Transverse colon (tissue), 4 donors: Measurements from ENCODE around the gene TRPM1. TPM values are rescaled to one million over a fixed set of nuclear protein-coding genes. Genes with fewer than 3 reads are reported as not detected.

Source experiments
- DNase-seq: peaks from one replicate; pipeline ENCODE4 v3.0.0-alpha.2; 2019
- H3K27ac ChIP-seq, 4 donors: fragments of 200-600 bp; sonication (generic); 2 replicates each; pipeline ENCODE4 v1.5.1; 2016 to 2018; ENCODE audit warnings: inconsistent platforms in 4 of 4
- H3K27me3 ChIP-seq: fragments of 200-600 bp; sonication (generic); 2 replicates; pipeline ENCODE4 v1.5.1; 2017; ENCODE audit warnings: inconsistent platforms
- H3K36me3 ChIP-seq, 4 donors: fragments of 200-600 bp; sonication (generic); 2 replicates each; pipeline ENCODE4 v1.5.1; 2017 to 2019; ENCODE audit warnings: inconsistent platforms in 4 of 4
- H3K4me1 ChIP-seq, 4 donors: fragments of 200-600 bp; sonication (generic); 2 replicates each; pipeline ENCODE4 v1.5.1; 2017 to 2020; ENCODE audit warnings: inconsistent platforms in 4 of 4
- H3K4me3 ChIP-seq, 4 donors: fragments of 200-600 bp; sonication (generic); 1 replicate in 1 of 4; 2 replicates in 3 of 4; pipeline versions ENCODE4 v1.5.1 to v1.6.1; 2017 to 2019; ENCODE audit warnings: inconsistent platforms in 4 of 4
- H3K9me3 ChIP-seq, 2 donors: fragments of 200-600 bp; sonication (generic); 2 replicates each; pipeline ENCODE4 v1.5.1; 2017 to 2019; ENCODE audit warnings: inconsistent platforms in 2 of 2
- EP300 ChIP-seq: sonication (generic); formaldehyde crosslinking; IDR thresholded peaks from one replicate; pipeline ENCODE4 v1.6.1; 2017; ENCODE audit warnings: antibody characterized with exemption, low read depth
- POLR2A ChIP-seq: fragments of 450-650 bp; IDR thresholded peaks from one replicate; pipeline ENCODE4 v1.6.1; 2016; ENCODE audit warnings: antibody characterized with exemption, mild to moderate bottlenecking, moderate library complexity
- POLR2AphosphoS5 ChIP-seq, 3 donors: sonication (generic); formaldehyde crosslinking; IDR thresholded peaks; one replicate each; pipeline ENCODE4 v1.6.1; 2016; ENCODE audit warnings: antibody characterized with exemption in 3 of 3
- WGBS, 2 donors: methylation state at CpG; one replicate each; pipeline ENCODE4 v1.1.5; 2018; ENCODE audit warnings: low coverage in 1 of 2; 5-methylcytosine and 5-hydroxymethylcytosine counted together
- in situ Hi-C, 4 donors: fragments of 200-750 bp; cut with MboI; loops; one replicate each; pipeline versions ENCODE4 v1.15.0 to v1.15.1; 2017; ENCODE audit warnings: low sequenced_read_pairs in 3 of 4, low pct_ligation_motif_present in 1 of 4, low pct_unique_long_range_greater_than_20kb in 1 of 4
- intact Hi-C: fragments of 100-400 bp; cut with DNase I; formaldehyde crosslinking; loops from one replicate; pipeline ENCODE4 v1.15.1; 2023; ENCODE audit warnings: low total_unique reads
- total RNA-seq, 4 donors: library from RNA; depleted of rRNA; stranded (reverse); fragments of >200 nt; gene quantifications; one replicate each; pipeline ENCODE4 v1.1.0, GENCODE V29; 2016
- TF ChIP-seq, protein P1 (sequence below), 5 experiments: fragments of 200-600 bp in 3 of 5; fragments of 450-650 bp in 2 of 5; sonication (generic) in 3 of 5; IDR thresholded peaks; 1 replicate in 2 of 5; 2 replicates in 3 of 5; pipeline ENCODE4 v1.5.1; 2016 to 2017; ENCODE audit warnings: antibody characterized with exemption in 5 of 5, inconsistent platforms in 3 of 5, mild to moderate bottlenecking in 2 of 5, moderate library complexity in 1 of 5

The TRPM1 gene
- total RNA-seq, 4 donors from 2014 or later: not detected

DNA sequence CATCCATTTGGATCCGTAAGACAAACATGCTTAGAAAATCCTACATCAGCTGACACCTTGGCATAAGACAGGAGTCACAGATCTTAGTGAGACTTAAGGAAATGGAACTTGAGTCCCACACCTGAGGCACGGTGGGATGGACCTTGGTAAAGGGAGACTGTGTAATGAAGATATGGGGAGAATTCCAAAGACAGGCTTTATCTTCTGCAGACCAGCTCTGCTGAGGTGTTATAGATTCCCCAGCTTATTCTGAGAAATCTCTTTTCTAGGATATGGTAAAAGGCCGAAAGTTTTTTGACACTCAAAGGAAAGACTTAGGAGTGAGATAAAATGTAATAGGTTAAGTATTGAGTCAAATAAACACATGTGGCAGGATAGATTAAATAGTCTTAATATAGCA lies 101.8 kb downstream of the TRPM1 start:
- in situ Hi-C loops (no loop called here), intact Hi-C loops (no loop called here)
- H3K36me3 ChIP-seq: no peaks in the 10 kb centered on the region
- H3K4me1 ChIP-seq: peaks cover 0 to 3% (median 0%) of the 10 kb centered on the region in 4 donors
- 93 to 96% methylated on average over 2 to 3 of the region's 3 CpGs for WGBS, 2 donors
- TF ChIP-seq POLR2A: no peak
- TF ChIP-seq EP300: no peak
- TF ChIP-seq, protein P1, sequence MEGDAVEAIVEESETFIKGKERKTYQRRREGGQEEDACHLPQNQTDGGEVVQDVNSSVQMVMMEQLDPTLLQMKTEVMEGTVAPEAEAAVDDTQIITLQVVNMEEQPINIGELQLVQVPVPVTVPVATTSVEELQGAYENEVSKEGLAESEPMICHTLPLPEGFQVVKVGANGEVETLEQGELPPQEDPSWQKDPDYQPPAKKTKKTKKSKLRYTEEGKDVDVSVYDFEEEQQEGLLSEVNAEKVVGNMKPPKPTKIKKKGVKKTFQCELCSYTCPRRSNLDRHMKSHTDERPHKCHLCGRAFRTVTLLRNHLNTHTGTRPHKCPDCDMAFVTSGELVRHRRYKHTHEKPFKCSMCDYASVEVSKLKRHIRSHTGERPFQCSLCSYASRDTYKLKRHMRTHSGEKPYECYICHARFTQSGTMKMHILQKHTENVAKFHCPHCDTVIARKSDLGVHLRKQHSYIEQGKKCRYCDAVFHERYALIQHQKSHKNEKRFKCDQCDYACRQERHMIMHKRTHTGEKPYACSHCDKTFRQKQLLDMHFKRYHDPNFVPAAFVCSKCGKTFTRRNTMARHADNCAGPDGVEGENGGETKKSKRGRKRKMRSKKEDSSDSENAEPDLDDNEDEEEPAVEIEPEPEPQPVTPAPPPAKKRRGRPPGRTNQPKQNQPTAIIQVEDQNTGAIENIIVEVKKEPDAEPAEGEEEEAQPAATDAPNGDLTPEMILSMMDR (IDR thresholded peaks at IDR 0.05): no peak
- no peak for TF ChIP-seq POLR2AphosphoS5 (IDR thresholded peaks at IDR 0.05)
- no peak for DNase-seq
- H3K27ac ChIP-seq: no peak overlapping the region
- H3K27me3 ChIP-seq: no peaks in the 10 kb centered on the region
- H3K9me3 ChIP-seq: no peaks in the 10 kb centered on the region
- no peak overlapping the region for H3K4me3 ChIP-seq

DNA sequence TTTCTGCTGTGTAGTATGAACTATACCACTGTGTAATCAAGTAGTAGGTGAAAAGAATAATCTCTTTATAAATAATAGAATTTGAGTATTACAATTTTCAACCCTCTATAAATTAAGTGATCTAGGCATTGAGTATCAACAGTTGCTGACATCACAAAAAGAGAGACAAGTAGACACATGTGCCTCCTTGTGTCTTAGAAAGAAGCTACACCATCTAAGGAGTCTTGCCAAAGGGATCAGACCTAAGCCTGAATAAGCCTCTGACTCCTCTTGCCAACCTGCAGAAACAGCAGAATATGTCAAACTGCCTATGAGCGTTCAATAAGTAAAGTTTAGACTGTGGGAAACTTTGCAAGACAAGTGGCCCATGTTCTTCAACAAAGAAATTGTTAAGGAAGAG lies 104.3 kb downstream of the TRPM1 start:
- 86 to 93% methylated on average over 1 of the region's 1 CpG for WGBS, 2 donors
- Histone ChIP-seq H3K36me3 (no peaks in the 10 kb centered on the region), H3K4me3 (no peak overlapping the region), H3K9me3 (no peaks in the 10 kb centered on the region), H3K27me3 (no peaks in the 10 kb centered on the region), H3K4me1 (peaks cover 0 to 3% (median 0%) of the 10 kb centered on the region in 4 donors), H3K27ac (no peak overlapping the region)
- intact Hi-C loops (no loop called here), in situ Hi-C loops (no loop called here)
- TF ChIP-seq, protein P1 (IDR thresholded peaks at IDR 0.05): no peak
- TF ChIP-seq POLR2AphosphoS5 (IDR thresholded peaks at IDR 0.05): no peak
- no peak for TF ChIP-seq EP300
- TF ChIP-seq POLR2A: no peak
- DNase-seq: no peak

DNA sequence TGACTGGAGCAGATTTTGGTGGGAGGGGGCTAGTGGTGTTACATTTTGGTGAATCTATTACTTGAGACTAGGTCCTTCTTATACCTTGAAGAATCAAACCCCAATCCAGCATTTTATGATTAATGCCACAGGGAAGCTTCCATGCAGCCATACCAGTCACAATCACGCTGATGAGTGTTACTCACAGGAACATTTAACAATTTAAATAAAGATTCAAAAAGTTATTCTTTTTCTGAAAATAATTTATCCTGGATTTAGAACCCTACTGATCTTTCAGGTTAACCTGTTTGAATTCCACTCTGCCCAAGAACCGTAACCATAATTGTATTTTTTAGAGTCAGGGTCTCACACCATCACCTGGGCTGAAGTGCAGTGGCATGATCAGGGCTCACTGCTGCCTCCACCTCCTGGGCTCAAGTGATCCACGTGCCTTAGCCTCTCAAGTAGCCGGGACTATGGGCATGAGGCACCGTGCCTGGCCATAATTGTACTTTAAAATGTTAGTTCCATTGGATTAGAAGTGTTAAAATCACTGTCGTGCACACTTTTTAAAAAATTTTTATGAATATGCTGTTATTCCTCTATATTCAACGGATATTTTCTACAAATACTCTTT lies 109.2 kb downstream of the TRPM1 start:
- intact Hi-C loops (no loop called here), in situ Hi-C loops (no loop called here)
- no peak for DNase-seq
- Histone ChIP-seq H3K36me3 (no peaks in the 10 kb centered on the region), H3K4me3 (peak overlapping the region; percentile 81 to 96 (median 90)), H3K27ac (peak overlapping the region; percentile 97 to 99 (median 98)), H3K4me1 (peaks cover 13 to 33% (median 23%) of the 10 kb centered on the region in 4 donors), H3K9me3 (no peaks in the 10 kb centered on the region), H3K27me3 (no peaks in the 10 kb centered on the region)
- WGBS, 2 donors: 71 to 82% methylated on average over 4 to 7 of the region's 7 CpGs
- TF ChIP-seq EP300 (no peak), POLR2A (no peak)
- TF ChIP-seq, protein P1 (IDR thresholded peaks at IDR 0.05): no peak

DNA sequence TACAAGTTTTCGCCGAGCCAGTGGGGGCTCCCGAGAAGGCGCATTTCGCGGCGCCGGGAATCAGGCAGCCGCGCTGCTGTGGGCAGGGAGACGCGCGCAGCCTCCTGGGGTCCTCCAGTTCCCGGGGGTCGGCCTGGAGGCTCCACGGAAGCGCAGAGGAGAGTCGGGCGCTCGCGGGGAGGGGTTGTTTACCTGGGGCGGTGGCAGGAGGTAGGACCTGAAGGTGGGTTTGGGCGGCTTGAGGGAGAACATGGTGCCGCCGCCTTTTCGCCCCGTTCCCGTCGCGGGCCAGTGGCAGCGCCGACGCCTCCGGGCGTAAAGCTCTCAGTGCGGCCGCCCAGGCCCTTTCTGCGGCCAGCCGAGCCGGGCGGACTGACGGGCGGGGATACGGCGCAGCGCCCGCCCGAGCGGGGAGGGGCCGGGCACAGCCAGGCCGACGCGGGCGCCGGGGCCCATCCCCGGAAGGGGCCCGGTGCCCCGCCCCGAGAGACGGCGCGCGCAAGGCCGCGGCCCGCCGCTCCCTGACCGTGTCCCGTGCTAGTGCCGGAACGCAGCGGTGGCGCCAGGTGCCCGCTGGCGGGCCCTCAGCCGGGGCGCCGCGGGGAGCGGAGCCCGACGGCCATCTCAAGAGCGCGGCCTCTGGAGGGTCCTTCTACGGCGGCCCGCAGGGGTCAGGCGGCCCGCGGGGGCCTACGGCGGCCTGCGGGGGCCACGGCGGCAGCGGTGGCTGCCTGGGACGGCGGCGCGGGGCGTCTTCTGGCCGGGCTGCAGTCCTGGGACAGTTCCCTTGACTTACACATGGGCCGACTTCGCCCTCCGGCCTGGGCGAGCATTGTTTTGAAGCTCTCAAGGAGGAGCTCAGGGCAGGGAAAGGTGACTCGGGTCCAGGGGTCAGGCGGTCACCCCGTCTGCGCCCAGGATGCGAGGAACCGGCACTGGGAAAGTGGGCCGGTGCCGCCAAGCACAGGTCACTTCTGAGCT lies 110.0 kb downstream of the TRPM1 start, which contains the start of gene MTMR10:
TSS of gene MTMR10 (minus strand) at position 374 of the 981 bp plus-strand sequence. CDS start at position 252, 122 bp downstream.
- peaks cover 13 to 33% (median 23%) of the 10 kb centered on the region in 4 donors for H3K4me1 ChIP-seq
- in situ Hi-C loops (no loop called here), intact Hi-C loops (no loop called here)
- WGBS, 2 donors: 0% methylated on average over 37 of the region's 114 CpGs; no CpG with 5 or more reads in 1 of the 2 donors
- no peaks in the 10 kb centered on the region for H3K9me3 ChIP-seq
- TF ChIP-seq POLR2AphosphoS5 (IDR thresholded peaks at IDR 0.05): peak; percentile 68 to 96 (median 93)
- peak; percentile 33 for TF ChIP-seq EP300
- TF ChIP-seq, protein P1 (IDR thresholded peaks at IDR 0.05): peak in 1 of 5 experiments; percentile 8
- TF ChIP-seq POLR2A: peak; percentile 94
- H3K36me3 ChIP-seq: no peaks in the 10 kb centered on the region
- H3K27ac ChIP-seq: peak within 1 kb of the TSS; percentile 97 to 99 (median 98)
- H3K27me3 ChIP-seq: no peaks in the 10 kb centered on the region
- peak; percentile 83 for DNase-seq
- H3K4me3 ChIP-seq: peak within 1 kb of the TSS; percentile 81 to 96 (median 90)
